Mucosa of descending colon (tissue), 3 donors: Measurements from ENCODE around the gene CLEC16A. TPM values are rescaled to one million over a fixed set of nuclear protein-coding genes. Genes with fewer than 3 reads are reported as not detected.

Source experiments
- ATAC-seq: fragments of 200-7000 bp; cut with Tn5 transposase; one replicate; pipeline ENCODE4 v1.9.1; 2020; ENCODE audit warnings: mild to moderate bottlenecking, moderate library complexity
- DNase-seq, 3 donors: peaks; one replicate each; pipeline ENCODE4 v3.0.0-alpha.2; 2020
- H3K36me3 ChIP-seq: fragments of 200-600 bp; one replicate; pipeline ENCODE4 v1.8.0; 2021; ENCODE audit warnings: low read depth, mild to moderate bottlenecking
- H3K4me1 ChIP-seq: fragments of 200-600 bp; one replicate; pipeline ENCODE4 v1.8.0; 2021; ENCODE audit warnings: low read depth, mild to moderate bottlenecking
- H3K4me3 ChIP-seq: fragments of 200-600 bp; one replicate; pipeline ENCODE4 v1.8.0; 2021; ENCODE audit warnings: mild to moderate bottlenecking
- H3K9me3 ChIP-seq: fragments of 200-600 bp; one replicate; pipeline ENCODE4 v1.8.0; 2021; ENCODE audit warnings: mild to moderate bottlenecking
- CTCF ChIP-seq: fragments of 200-600 bp; IDR thresholded peaks from one replicate; pipeline ENCODE4 v1.8.0; 2022; ENCODE audit warnings: antibody characterized with exemption, mild to moderate bottlenecking
- intact Hi-C, 2 donors: fragments of 100-400 bp; cut with DNase I in 1 of 2; cut with micrococcal nuclease in 1 of 2; formaldehyde crosslinking; loops; one replicate each; pipeline versions ENCODE4 v1.11.0 to v1.11.1; 2022; cut with DNase I, micrococcal nuclease
- total RNA-seq, 3 donors: library from RNA; stranded (reverse); fragmentation: NEBNext Ultra II Directional in 2 of 3; extraction: Animal tissue kit (Norgen Biotek cat#: 25700) in 2 of 3; gene quantifications; one replicate each; pipeline versions ENCODE4 v1.2.1 to v1.2.4, GENCODE V29; 2021 to 2023
- donor health status: DM: no; HTN: no; CAD: no; lungs with moderate emphysema.
- donor health status: DM: no; HTN: no; CAD: no.
- donor health status: DM: no; HTN: yes; CAD: no.

CLEC16A gene
- total RNA-seq, 3 donors from 2014 or later = 30.3 to 38.1 (median 37.1) TPM

- Histone ChIP-seq H3K9me3 (no peaks in the 10 kb centered on the region), H3K4me1 (peaks cover 25% of the 10 kb centered on the region), H3K4me3 (no peak overlapping the region), H3K36me3 (no peaks in the 10 kb centered on the region)
- DNase-seq = peak in 1 of 3 donors; percentile 55
- peak; percentile 56 for ATAC-seq
- intact Hi-C loops = no loop called here
- TF ChIP-seq CTCF = no peak
Measured at GRCh38 chr16:11078812-11079459, 134.6 kb downstream of the CLEC16A start.

- H3K4me3 ChIP-seq = no peak overlapping the region
- no peaks in the 10 kb centered on the region for H3K36me3 ChIP-seq
- H3K9me3 ChIP-seq = no peaks in the 10 kb centered on the region
- no peak for DNase-seq
- intact Hi-C loops = no loop called here
- peaks cover 25% of the 10 kb centered on the region for H3K4me1 ChIP-seq
- ATAC-seq = peak; percentile 71
- no peak for TF ChIP-seq CTCF
Measured at GRCh38 chr16:11079652-11080187, 135.4 kb downstream of the CLEC16A start.

GRCh38 chr16:11080327-11080967 lies 136.1 kb downstream of the CLEC16A start:
- Histone ChIP-seq H3K9me3 (no peaks in the 10 kb centered on the region), H3K36me3 (no peaks in the 10 kb centered on the region), H3K4me1 (peaks cover 26% of the 10 kb centered on the region), H3K4me3 (no peak overlapping the region)
- DNase-seq = no peak
- no peak for TF ChIP-seq CTCF
- ATAC-seq = no peak
- intact Hi-C loops = no loop called here

- intact Hi-C loops = no loop called here
- ATAC-seq (no peak), DNase-seq (no peak)
- H3K4me1 ChIP-seq = peaks cover 28% of the 10 kb centered on the region
- no peak overlapping the region for H3K4me3 ChIP-seq
- H3K9me3 ChIP-seq = no peaks in the 10 kb centered on the region
- TF ChIP-seq CTCF = no peak
- H3K36me3 ChIP-seq = no peaks in the 10 kb centered on the region
Measured at GRCh38 chr16:11080999-11081630, 136.8 kb downstream of the CLEC16A start.

GRCh38 chr16:11082108-11082859 lies 137.9 kb downstream of the CLEC16A start:
- no peaks in the 10 kb centered on the region for H3K36me3 ChIP-seq
- no peak for ATAC-seq

More at GRCh38 chr16:11082108-11082859, 137.9 kb downstream of the CLEC16A start:
- DNase-seq = no peak
- Histone ChIP-seq H3K9me3 (no peaks in the 10 kb centered on the region), H3K4me3 (no peak overlapping the region), H3K4me1 (peaks cover 28% of the 10 kb centered on the region)
- no peak for TF ChIP-seq CTCF
- intact Hi-C loops = no loop called here
